ENCODE data around the gene ING3. TPM values are rescaled to one million over a fixed set of nuclear protein-coding genes. Genes with fewer than 3 reads are reported as not detected.

Gene ING3
- total RNA-seq, 1 donor from 2014 or later: 14.0 TPM

DNA sequence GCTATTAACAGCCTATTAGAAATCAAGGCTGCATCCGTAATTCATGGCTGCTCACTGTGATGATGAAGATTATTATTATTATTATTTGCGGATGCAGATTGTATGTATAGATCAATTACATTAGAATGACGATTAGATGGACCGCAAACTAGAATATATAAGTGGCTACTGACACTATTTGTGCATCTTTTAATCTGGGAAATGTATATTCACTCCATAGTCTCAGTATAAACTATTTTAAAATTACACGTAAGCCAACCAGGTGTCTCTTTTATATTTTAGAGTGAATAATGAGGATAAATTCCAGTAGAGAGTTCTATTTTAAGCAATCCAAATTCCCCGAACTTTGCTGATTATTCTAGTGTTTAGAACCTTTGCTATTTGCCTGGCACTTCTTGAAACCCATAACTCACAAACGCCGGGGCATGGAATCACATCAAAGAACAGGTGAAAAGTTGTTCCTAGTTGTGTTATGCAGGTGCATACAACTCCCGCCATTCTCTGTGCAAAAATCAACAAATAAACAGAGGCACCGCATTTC is 509 bp upstream of the ING3 start:
- DNase-seq (ENCODE audit: extremely low spot score in 2 of 2): no peak
- intact Hi-C loops (cut with DNase I): loop anchor here (10.0 kb wide), 1 partner anchor 145 kb away; no protein-coding TSS in a partner anchor
- Histone ChIP-seq H3K36me3 (peaks cover 0 to 15% of the 10 kb centered on the region in 2 donors), H3K4me3 (peak overlapping the region; percentile 30 to 66), H3K27me3 (no peaks in the 10 kb centered on the region), H3K9me3 (no peaks in the 10 kb centered on the region), H3K4me1 (peaks cover 15% of the 10 kb centered on the region), H3K27ac (peak overlapping the region; percentile 99)
- TF ChIP-seq CTCF (IDR thresholded peaks at IDR 0.05) (no peak), POLR2AphosphoS5 (IDR thresholded peaks at IDR 0.05; ENCODE audit: insufficient read depth in 1 of 2, low read depth in 1 of 2) (no peak), POLR2A (IDR thresholded peaks at IDR 0.05) (no peak)

- intact Hi-C loops (cut with DNase I): no loop called here
- H3K4me1 ChIP-seq: peaks cover 15% of the 10 kb centered on the region
- TF ChIP-seq POLR2A (IDR thresholded peaks at IDR 0.05) (no peak), CTCF (IDR thresholded peaks at IDR 0.05) (no peak), POLR2AphosphoS5 (IDR thresholded peaks at IDR 0.05; ENCODE audit: insufficient read depth in 1 of 2, low read depth in 1 of 2) (no peak)
These were observed 727 bp downstream of the ING3 start for GRCh38 chr7:120951309-120951699.

GRCh38 chr7:120951826-120952225 is 1.2 kb downstream of the ING3 start:
- no peaks in the 10 kb centered on the region for H3K27me3 ChIP-seq

More at GRCh38 chr7:120951309-120951699, 727 bp downstream of the ING3 start:
- H3K27ac ChIP-seq: peak overlapping the region; percentile 99
- peak overlapping the region; percentile 66 to 81 for H3K4me3 ChIP-seq
- no peaks in the 10 kb centered on the region for H3K27me3 ChIP-seq
- no peaks in the 10 kb centered on the region for H3K9me3 ChIP-seq
- no peak for DNase-seq (ENCODE audit: extremely low spot score in 2 of 2)
- peaks cover 0 to 27% of the 10 kb centered on the region in 2 donors for H3K36me3 ChIP-seq

GRCh38 chr7:120955577-120956149 is 5.1 kb downstream of the ING3 start:
- intact Hi-C loops (cut with DNase I): no loop called here
- peaks cover 15% of the 10 kb centered on the region for H3K4me1 ChIP-seq
- TF ChIP-seq POLR2A (IDR thresholded peaks at IDR 0.05) (no peak), CTCF (IDR thresholded peaks at IDR 0.05) (no peak), POLR2AphosphoS5 (IDR thresholded peaks at IDR 0.05; ENCODE audit: insufficient read depth in 1 of 2, low read depth in 1 of 2) (no peak)
- no peak overlapping the region for H3K27ac ChIP-seq
- no peaks in the 10 kb centered on the region for H3K27me3 ChIP-seq
- H3K36me3 ChIP-seq: peaks cover 0 to 30% of the 10 kb centered on the region in 2 donors
- no peak for DNase-seq (ENCODE audit: extremely low spot score in 2 of 2)
- no peaks in the 10 kb centered on the region for H3K9me3 ChIP-seq
- H3K4me3 ChIP-seq: no peak overlapping the region

More at GRCh38 chr7:120951826-120952225, 1.2 kb downstream of the ING3 start:
- Histone ChIP-seq H3K36me3 (peaks cover 0 to 30% of the 10 kb centered on the region in 2 donors), H3K9me3 (no peaks in the 10 kb centered on the region), H3K27ac (no peak overlapping the region), H3K4me1 (peaks cover 15% of the 10 kb centered on the region), H3K4me3 (peak overlapping the region; percentile 66 to 81)
- no peak for DNase-seq (ENCODE audit: extremely low spot score in 2 of 2)
- intact Hi-C loops (cut with DNase I): no loop called here
- TF ChIP-seq POLR2AphosphoS5 (IDR thresholded peaks at IDR 0.05; ENCODE audit: insufficient read depth in 1 of 2, low read depth in 1 of 2) (no peak), POLR2A (IDR thresholded peaks at IDR 0.05) (no peak), CTCF (IDR thresholded peaks at IDR 0.05) (no peak)

DNA sequence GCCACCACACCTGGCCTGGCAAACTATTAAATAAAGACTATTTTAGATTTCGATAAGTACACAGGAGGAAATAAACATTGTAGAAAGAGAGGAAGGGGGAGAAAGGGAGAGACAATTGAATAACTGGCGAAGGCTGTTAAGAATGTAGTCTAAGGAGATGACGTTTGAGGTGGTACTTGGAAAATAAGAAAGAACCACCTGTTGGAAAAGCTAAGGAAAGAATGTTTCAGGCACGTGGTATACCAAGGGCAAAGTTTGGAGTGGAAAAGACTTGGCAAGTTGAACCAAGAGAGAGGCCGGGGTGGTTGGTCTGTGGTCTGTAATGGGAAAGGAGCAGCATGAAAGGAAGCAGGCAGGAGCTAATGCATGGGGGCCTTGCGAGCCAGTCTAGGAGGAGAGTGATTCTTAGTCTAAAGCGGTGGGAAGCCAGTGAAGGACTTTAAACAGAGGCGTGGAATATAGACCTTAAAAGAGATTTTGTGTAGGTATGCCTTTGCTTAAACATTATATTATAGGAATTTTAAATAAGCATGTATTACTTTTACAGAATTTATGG is 9.4 kb downstream of the ING3 start:
- H3K27me3 ChIP-seq: no peaks in the 10 kb centered on the region
- intact Hi-C loops (cut with DNase I): no loop called here

More for the DNA sequence above, 9.4 kb downstream of the ING3 start:
- H3K4me3 ChIP-seq: no peak overlapping the region
- TF ChIP-seq CTCF (IDR thresholded peaks at IDR 0.05): no peak
- TF ChIP-seq POLR2A (IDR thresholded peaks at IDR 0.05): no peak
- TF ChIP-seq POLR2AphosphoS5 (IDR thresholded peaks at IDR 0.05; ENCODE audit: insufficient read depth in 1 of 2, low read depth in 1 of 2): no peak
- no peaks in the 10 kb centered on the region for H3K9me3 ChIP-seq
- H3K4me1 ChIP-seq: peaks cover 12% of the 10 kb centered on the region
- no peak for DNase-seq (ENCODE audit: extremely low spot score in 2 of 2)
- peaks cover 0 to 15% of the 10 kb centered on the region in 2 donors for H3K36me3 ChIP-seq
- H3K27ac ChIP-seq: no peak overlapping the region

Measured in vagina (tissue), 2 donors.